ENCODE results near the gene ANO10.

DNA sequence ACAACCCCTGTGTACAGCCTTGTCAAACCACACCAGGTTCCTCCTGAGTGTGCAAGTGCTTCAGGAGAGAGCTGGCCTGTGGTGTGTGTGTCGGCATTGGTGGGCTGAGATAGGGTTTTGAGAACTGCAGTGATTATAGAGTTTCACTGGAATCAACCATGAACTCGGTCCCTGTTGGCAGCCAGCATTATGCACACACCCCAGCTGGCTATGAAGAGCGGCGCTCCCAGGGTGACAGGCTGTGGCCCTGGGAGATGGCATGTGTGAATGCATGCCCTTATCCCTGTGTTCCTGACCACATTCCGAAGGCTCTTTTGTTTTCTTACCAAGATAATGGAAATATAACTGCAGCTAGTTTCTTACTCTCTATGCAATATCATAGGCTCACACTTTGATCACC lies 233.6 kb downstream of the ANO10 start:
- TF ChIP-seq, protein P1, sequence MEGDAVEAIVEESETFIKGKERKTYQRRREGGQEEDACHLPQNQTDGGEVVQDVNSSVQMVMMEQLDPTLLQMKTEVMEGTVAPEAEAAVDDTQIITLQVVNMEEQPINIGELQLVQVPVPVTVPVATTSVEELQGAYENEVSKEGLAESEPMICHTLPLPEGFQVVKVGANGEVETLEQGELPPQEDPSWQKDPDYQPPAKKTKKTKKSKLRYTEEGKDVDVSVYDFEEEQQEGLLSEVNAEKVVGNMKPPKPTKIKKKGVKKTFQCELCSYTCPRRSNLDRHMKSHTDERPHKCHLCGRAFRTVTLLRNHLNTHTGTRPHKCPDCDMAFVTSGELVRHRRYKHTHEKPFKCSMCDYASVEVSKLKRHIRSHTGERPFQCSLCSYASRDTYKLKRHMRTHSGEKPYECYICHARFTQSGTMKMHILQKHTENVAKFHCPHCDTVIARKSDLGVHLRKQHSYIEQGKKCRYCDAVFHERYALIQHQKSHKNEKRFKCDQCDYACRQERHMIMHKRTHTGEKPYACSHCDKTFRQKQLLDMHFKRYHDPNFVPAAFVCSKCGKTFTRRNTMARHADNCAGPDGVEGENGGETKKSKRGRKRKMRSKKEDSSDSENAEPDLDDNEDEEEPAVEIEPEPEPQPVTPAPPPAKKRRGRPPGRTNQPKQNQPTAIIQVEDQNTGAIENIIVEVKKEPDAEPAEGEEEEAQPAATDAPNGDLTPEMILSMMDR (IDR thresholded peaks at IDR 0.05) = no peak
- TF ChIP-seq POLR2A (IDR thresholded peaks at IDR 0.05) (no peak), POLR2AphosphoS5 (IDR thresholded peaks at IDR 0.05) (no peak)
